OCI-LY3 (cell line): ENCODE results near the gene PIP5K1B.

Experiments used
- EZH2phosphoT487 ChIP-seq: fragments of 200-600 bp; shearing (Covaris generic); IDR thresholded peaks from 2 replicates; pipeline ENCODE4 v1.6.1; 2018; ENCODE audit warnings: antibody characterized with exemption, mixed run types, low read depth
- TF ChIP-seq, protein P1 (sequence below): fragments of 200-600, 300-600 bp; sonication (generic); IDR thresholded peaks from 2 replicates; pipeline ENCODE4 v1.5.1; 2014; ENCODE audit warnings: antibody characterized with exemption, low read length, low read depth

DNA sequence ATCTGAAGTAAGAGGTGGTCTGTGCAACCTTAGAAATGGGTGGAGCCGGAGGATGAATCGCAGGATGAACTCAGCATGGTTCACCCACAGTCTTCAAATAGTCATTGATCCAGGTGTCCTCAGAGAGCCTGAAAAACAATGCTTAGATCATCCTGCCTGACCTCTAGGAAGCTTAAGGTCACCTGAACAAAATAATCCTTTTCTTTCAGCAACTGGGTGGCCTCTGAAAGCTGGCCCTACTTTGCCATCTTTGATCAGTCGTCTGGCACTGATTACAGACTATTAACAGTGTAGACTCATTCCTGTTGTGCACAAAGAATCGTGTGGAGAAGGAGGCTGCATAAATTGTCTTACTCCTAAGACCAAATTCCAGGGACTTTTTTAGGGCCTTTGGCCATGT, 50.7 kb downstream of the PIP5K1B start:
- TF ChIP-seq, protein P1, sequence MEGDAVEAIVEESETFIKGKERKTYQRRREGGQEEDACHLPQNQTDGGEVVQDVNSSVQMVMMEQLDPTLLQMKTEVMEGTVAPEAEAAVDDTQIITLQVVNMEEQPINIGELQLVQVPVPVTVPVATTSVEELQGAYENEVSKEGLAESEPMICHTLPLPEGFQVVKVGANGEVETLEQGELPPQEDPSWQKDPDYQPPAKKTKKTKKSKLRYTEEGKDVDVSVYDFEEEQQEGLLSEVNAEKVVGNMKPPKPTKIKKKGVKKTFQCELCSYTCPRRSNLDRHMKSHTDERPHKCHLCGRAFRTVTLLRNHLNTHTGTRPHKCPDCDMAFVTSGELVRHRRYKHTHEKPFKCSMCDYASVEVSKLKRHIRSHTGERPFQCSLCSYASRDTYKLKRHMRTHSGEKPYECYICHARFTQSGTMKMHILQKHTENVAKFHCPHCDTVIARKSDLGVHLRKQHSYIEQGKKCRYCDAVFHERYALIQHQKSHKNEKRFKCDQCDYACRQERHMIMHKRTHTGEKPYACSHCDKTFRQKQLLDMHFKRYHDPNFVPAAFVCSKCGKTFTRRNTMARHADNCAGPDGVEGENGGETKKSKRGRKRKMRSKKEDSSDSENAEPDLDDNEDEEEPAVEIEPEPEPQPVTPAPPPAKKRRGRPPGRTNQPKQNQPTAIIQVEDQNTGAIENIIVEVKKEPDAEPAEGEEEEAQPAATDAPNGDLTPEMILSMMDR, result no peak
- no peak for TF ChIP-seq EZH2phosphoT487
